ENCODE data around the gene STK4. TPM values are rescaled to one million over a fixed set of nuclear protein-coding genes. Genes with fewer than 3 reads are reported as not detected.
"Not testable (repeated sequence)": the region's sequence is repeated elsewhere in the genome, so short reads cannot be mapped to it uniquely, and the experiment has no call there.

The STK4 gene
- total RNA-seq, 2 donors from 2014 or later: 17.8 to 23.6 TPM

DNA sequence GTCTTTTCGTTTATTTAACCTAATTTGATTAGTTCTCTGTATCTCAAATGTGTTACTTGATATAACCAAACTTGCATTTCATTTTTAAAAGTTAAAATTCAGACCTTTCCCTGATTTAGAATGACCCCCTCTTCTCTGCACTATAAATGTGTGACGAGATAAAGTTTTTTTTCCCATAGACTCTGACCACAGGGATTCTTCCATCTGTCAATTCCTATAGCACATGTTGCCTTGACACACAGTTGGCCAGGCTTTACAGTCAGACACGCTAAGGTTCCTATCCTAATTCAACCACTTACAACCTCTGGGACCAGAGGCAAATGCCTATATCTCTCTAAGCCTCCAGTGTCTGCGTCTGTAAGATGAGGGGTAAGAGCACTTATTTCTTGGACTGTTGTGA is 94.0 kb downstream of the STK4 start:
- no peak for DNase-seq
- Histone ChIP-seq H3K4me3 (no peak overlapping the region), H3K27me3 (no peaks in the 10 kb centered on the region), H3K36me3 (replicated peaks in 1 of 2; ENCODE audit: insufficient read depth in 1 of 2, low read depth in 2 of 2) (no peaks in the 10 kb centered on the region), H3K4me1 (peaks cover 14% of the 10 kb centered on the region), H3K27ac (no peak overlapping the region), H3K9me3 (no peaks in the 10 kb centered on the region)
- no peak for ATAC-seq
- 88 to 89% methylated on average over 4 of the region's 4 CpGs for WGBS, 2 donors
- intact Hi-C loops (cut with DNase I): no loop called here
- TF ChIP-seq POLR2A (IDR thresholded peaks at IDR 0.05): no peak
- TF ChIP-seq, protein P1, sequence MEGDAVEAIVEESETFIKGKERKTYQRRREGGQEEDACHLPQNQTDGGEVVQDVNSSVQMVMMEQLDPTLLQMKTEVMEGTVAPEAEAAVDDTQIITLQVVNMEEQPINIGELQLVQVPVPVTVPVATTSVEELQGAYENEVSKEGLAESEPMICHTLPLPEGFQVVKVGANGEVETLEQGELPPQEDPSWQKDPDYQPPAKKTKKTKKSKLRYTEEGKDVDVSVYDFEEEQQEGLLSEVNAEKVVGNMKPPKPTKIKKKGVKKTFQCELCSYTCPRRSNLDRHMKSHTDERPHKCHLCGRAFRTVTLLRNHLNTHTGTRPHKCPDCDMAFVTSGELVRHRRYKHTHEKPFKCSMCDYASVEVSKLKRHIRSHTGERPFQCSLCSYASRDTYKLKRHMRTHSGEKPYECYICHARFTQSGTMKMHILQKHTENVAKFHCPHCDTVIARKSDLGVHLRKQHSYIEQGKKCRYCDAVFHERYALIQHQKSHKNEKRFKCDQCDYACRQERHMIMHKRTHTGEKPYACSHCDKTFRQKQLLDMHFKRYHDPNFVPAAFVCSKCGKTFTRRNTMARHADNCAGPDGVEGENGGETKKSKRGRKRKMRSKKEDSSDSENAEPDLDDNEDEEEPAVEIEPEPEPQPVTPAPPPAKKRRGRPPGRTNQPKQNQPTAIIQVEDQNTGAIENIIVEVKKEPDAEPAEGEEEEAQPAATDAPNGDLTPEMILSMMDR (IDR thresholded peaks at IDR 0.05): no peak

DNA sequence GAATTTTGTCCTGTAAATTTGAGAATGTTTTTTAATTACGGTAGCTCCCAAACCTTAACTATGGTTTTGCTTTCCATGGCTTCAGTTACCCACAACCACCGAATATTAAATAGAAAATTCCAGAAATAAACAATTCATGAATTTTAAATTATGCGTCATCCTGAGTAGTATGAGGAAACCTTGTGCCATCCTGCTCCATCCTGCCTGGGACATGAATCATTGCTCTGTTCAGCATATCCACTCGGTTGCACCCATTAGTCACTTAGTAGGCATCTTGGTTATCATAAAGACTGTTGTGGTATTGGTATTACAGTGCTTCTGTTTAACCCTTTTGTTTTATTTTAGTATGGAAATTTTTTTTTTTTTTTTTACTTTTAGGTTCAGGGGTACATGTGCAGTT is 94.9 kb downstream of the STK4 start:
- no peaks in the 10 kb centered on the region for H3K36me3 ChIP-seq (replicated peaks in 1 of 2; ENCODE audit: insufficient read depth in 1 of 2, low read depth in 2 of 2)
- ATAC-seq: no peak
- H3K4me1 ChIP-seq: peaks cover 10% of the 10 kb centered on the region
- 87 to 91% methylated on average over 4 of the region's 4 CpGs for WGBS, 2 donors
- intact Hi-C loops (cut with DNase I): no loop called here
- no peaks in the 10 kb centered on the region for H3K9me3 ChIP-seq
- TF ChIP-seq, protein P1 (IDR thresholded peaks at IDR 0.05): no peak
- no peak for TF ChIP-seq POLR2A (IDR thresholded peaks at IDR 0.05)
- no peak overlapping the region for H3K27ac ChIP-seq
- no peaks in the 10 kb centered on the region for H3K27me3 ChIP-seq
- H3K4me3 ChIP-seq: no peak overlapping the region
- no peak for DNase-seq

DNA sequence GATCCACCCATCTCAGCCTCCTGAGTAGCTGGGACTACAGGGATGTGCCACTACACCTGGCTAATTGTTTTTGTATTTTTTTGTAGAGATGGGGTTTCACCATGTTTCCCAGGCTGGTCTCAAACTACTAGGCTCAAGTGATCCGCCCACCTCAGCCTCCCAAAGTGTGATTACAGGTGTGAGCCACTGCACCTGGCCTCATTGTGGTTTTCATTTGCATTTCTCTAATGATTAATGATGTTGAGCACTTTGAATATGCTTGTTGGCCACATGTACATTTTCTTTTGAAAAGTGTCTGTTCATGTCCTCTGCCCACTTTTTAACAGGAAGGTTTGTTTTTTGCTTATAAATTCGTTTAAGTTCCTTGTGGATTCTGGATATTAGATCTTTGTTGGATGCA is 96.8 kb downstream of the STK4 start:
- H3K36me3 ChIP-seq (replicated peaks in 1 of 2; ENCODE audit: insufficient read depth in 1 of 2, low read depth in 2 of 2); H3K4me1 ChIP-seq; H3K27me3 ChIP-seq; ATAC-seq; H3K9me3 ChIP-seq; H3K27ac ChIP-seq; DNase-seq; intact Hi-C loops (cut with DNase I); H3K4me3 ChIP-seq: not testable (repeated sequence)
- 80 to 88% methylated on average over 2 of the region's 2 CpGs for WGBS, 2 donors

DNA sequence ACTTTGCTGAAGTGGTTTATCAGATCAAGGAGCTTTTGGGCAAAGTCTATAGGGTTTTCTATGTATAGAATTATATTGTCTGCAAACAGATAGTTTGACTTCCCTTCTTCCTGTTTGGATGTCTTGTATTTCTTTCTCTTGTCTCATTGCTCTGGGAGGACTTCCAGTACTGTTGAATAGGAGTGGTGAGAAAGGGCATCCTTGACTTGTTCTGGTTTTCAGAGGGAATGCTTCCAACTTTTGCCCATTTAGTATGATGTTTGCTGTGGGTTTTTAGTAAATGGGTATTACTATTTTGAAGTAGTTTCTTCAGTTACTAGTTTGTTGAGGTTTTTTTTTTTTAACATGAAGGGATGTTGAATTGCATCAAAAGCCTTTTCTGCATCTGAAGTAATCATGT is 98.5 kb downstream of the STK4 start:
- Histone ChIP-seq H3K27ac (no peak overlapping the region), H3K4me3 (no peak overlapping the region), H3K4me1 (no peaks in the 10 kb centered on the region), H3K27me3 (no peaks in the 10 kb centered on the region), H3K36me3 (replicated peaks in 1 of 2; ENCODE audit: insufficient read depth in 1 of 2, low read depth in 2 of 2) (no peaks in the 10 kb centered on the region), H3K9me3 (no peaks in the 10 kb centered on the region)
- DNase-seq: no peak
- TF ChIP-seq POLR2A (IDR thresholded peaks at IDR 0.05): no peak
- TF ChIP-seq, protein P1 (IDR thresholded peaks at IDR 0.05): no peak
- ATAC-seq: no peak
- intact Hi-C loops (cut with DNase I): no loop called here

DNA sequence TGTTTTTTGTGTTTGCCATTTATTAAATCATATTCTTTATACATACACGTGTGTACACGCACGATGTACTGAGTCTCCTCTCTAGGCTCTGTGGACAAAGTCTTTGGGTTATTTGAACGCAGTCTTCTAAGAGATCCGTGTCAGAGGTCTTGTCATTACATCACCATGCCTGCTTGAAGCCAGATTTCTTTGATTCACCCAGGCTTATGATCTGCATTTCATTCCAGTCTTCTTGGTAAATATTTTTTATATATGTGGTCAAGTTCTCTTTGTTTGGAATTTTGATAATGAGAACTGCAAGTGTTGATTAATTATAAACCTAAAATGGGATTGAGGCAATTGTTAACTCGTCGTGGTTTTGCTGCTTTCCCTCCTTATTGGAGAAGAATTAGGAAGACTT is 100.1 kb downstream of the STK4 start:
- ATAC-seq: no peak
- Histone ChIP-seq H3K36me3 (replicated peaks in 1 of 2; ENCODE audit: insufficient read depth in 1 of 2, low read depth in 2 of 2) (no peaks in the 10 kb centered on the region), H3K27me3 (no peaks in the 10 kb centered on the region), H3K4me3 (no peak overlapping the region), H3K4me1 (no peaks in the 10 kb centered on the region), H3K9me3 (no peaks in the 10 kb centered on the region), H3K27ac (no peak overlapping the region)
- TF ChIP-seq, protein P1 (IDR thresholded peaks at IDR 0.05): no peak
- TF ChIP-seq POLR2A (IDR thresholded peaks at IDR 0.05): no peak
- intact Hi-C loops (cut with DNase I): no loop called here
- no peak for DNase-seq
- WGBS, 2 donors: 74 to 78% methylated on average over 7 of the region's 7 CpGs
